ENCODE results near the gene TEDC1.
A peak's percentile ranks its signal among the peaks of the same experiment; 100 is the strongest.

- peak; percentile 69 to 82 (median 80) for TF ChIP-seq CTCF (IDR thresholded peaks at IDR 0.05)
- no peak for TF ChIP-seq POLR2A (IDR thresholded peaks at IDR 0.05)
Observed at GRCh38 chr14:105527826-105528585, 37.0 kb downstream of the TEDC1 start.

Measured in testis (tissue), 2 donors.